HepG2 (cell line): ENCODE data around the gene PCBP2. TPM values are rescaled to one million over a fixed set of nuclear protein-coding genes. Genes with fewer than 3 reads are reported as not detected.

ENCODE experiments used
- ATAC-seq: fragments of 200-7000 bp; cut with Tn5 transposase; 3 replicates; pipeline ENCODE4 v1.9.1; 2020; ENCODE audit warnings: mild to moderate bottlenecking, moderate library complexity
- BruUV-seq: library from RNA; stranded (reverse); fragments of 400-500 nt; replicated peaks from 2 replicates; lab custom pipeline; 2021; lab: Mats Ljungman, UMichigan
- CTCF ChIA-PET: fragments of 300-600 bp; formaldehyde crosslinking; extraction: SDS; loops from one replicate; lab custom pipeline; 2021; ENCODE audit warnings: low total read pairs, inconsistent platforms, low intra/inter-chr PET ratio; lab: Yijun Ruan, JAX
- POLR2A ChIA-PET: fragments of 350-600 bp; sonication (Branson Sonifier 250); formaldehyde crosslinking; loops from one replicate; lab custom pipeline; 2020; ENCODE audit warnings: antibody characterized with exemption, inconsistent platforms; lab: Yijun Ruan, JAX
- DNase-seq: peaks from one replicate; pipeline ENCODE4 v3.0.0-alpha.2; 2015; ENCODE audit warnings: low spot score
- FAIRE-seq: peaks from 3 replicates; lab custom pipeline; 2011; peaks lifted over from hg19 to GRCh38; lab: Jason Lieb, UNC
- H2AFZ ChIP-seq: one replicate; pipeline ENCODE4 v1.6.1; 2011; ENCODE audit warnings: low read length, inconsistent platforms
- H3K27ac ChIP-seq: fragments of 300-600 bp; 3 replicates; pipeline ENCODE4 v1.8.0; 2011; ENCODE audit warnings: mixed run types, mild to moderate bottlenecking, mixed read lengths, low read length, inconsistent platforms; ENCODE audit not compliant: insufficient read depth; ENCODE audit errors: extremely low read length
- H3K27me3 ChIP-seq, 2 experiments: fragments of 200-600 bp in 1 of 2; 2 replicates in 1 of 2; 3 replicates in 1 of 2; pipeline versions ENCODE4 v1.6.0 to v1.8.0; 2011; ENCODE audit warnings: low read length in 2 of 2, mild to moderate bottlenecking in 2 of 2, moderate library complexity in 2 of 2, inconsistent platforms in 1 of 2; ENCODE audit not compliant: insufficient read depth in 2 of 2, control insufficient read depth in 1 of 2
- H3K36me3 ChIP-seq, 2 experiments: fragments of 200-600 bp in 1 of 2; replicated peaks in 1 of 2; 2 replicates in 1 of 2; 3 replicates in 1 of 2; pipeline versions ENCODE4 v1.5.1 to v1.8.0; 2011; ENCODE audit warnings: low read length in 2 of 2, inconsistent platforms in 1 of 2; ENCODE audit not compliant: insufficient read depth in 2 of 2, control insufficient read depth in 1 of 2
- H3K4me1 ChIP-seq: 2 replicates; pipeline ENCODE4 v1.5.1; 2012; ENCODE audit warnings: low read length, inconsistent platforms; ENCODE audit not compliant: insufficient read depth
- H3K4me2 ChIP-seq: 2 replicates; pipeline ENCODE4 v1.6.0; 2011; ENCODE audit warnings: low read depth, low read length, inconsistent platforms
- H3K4me3 ChIP-seq, 3 experiments: fragments of 200-600 bp in 1 of 3; sonication (generic), shearing (Covaris generic) in 1 of 3; replicated peaks in 1 of 3; 2 replicates each; pipeline ENCODE4 v1.5.1; 2011 to 2016; ENCODE audit warnings: low read length in 3 of 3, inconsistent platforms in 2 of 3, low read depth in 2 of 3, mild to moderate bottlenecking in 2 of 3, control low read depth in 1 of 3, mixed read lengths in 1 of 3; ENCODE audit not compliant: insufficient read depth in 1 of 3
- H3K79me2 ChIP-seq: one replicate; pipeline ENCODE4 v1.6.1; 2011; ENCODE audit warnings: low read length, inconsistent platforms; ENCODE audit not compliant: insufficient read depth
- H3K9ac ChIP-seq: 2 replicates; pipeline ENCODE4 v1.6.0; 2011; ENCODE audit warnings: mild to moderate bottlenecking, low read depth, low read length, inconsistent platforms; ENCODE audit not compliant: insufficient read depth
- H3K9me3 ChIP-seq: 2 replicates; pipeline ENCODE4 v1.5.1; 2012; ENCODE audit warnings: mild to moderate bottlenecking, low read length
- H4K20me1 ChIP-seq: 2 replicates; pipeline ENCODE4 v1.6.0; 2011; ENCODE audit warnings: inconsistent platforms, mild to moderate bottlenecking, low read length, moderate library complexity; ENCODE audit not compliant: insufficient read depth
- ARID2 ChIP-seq: sonication (generic); formaldehyde crosslinking; IDR thresholded peaks from 2 replicates; pipeline ENCODE4 v1.8.1; 2022; ENCODE audit warnings: mild to moderate bottlenecking, missing genetic modification reagents, borderline replicate concordance
- BRF2 ChIP-seq: sonication (generic); formaldehyde crosslinking; IDR thresholded peaks from 2 replicates; pipeline ENCODE4 v1.8.1; 2022; ENCODE audit warnings: mild to moderate bottlenecking, missing genetic modification reagents
- CENPT ChIP-seq: sonication (generic); formaldehyde crosslinking; IDR thresholded peaks from 2 replicates; pipeline ENCODE4 v1.8.0; 2022; ENCODE audit warnings: low read depth, mild to moderate bottlenecking, moderate library complexity, missing genetic modification reagents
- CSRNP1 ChIP-seq: sonication (generic); formaldehyde crosslinking; IDR thresholded peaks from 2 replicates; pipeline ENCODE4 v1.8.1; 2023; ENCODE audit warnings: mild to moderate bottlenecking, missing genetic modification reagents
- ETV6 ChIP-seq: sonication (generic); formaldehyde crosslinking; conservative IDR thresholded peaks from 2 replicates; pipeline ENCODE4 v1.4.0; 2020; ENCODE audit warnings: missing genetic modification reagents
- HNRNPL ChIP-seq: fragments of 200-400 bp; formaldehyde crosslinking; IDR thresholded peaks from 2 replicates; pipeline ENCODE4 v1.6.1; 2017; ENCODE audit warnings: mild to moderate bottlenecking, low read depth, low read length
- KDM5A ChIP-seq: fragments of 200-600 bp; sonication (generic); IDR thresholded peaks from 2 replicates; pipeline ENCODE4 v1.7.0; 2018; ENCODE audit warnings: antibody characterized with exemption, mild to moderate bottlenecking, low read length, borderline replicate concordance
- KDM5B ChIP-seq: sonication (generic); formaldehyde crosslinking; IDR thresholded peaks from 2 replicates; pipeline ENCODE4 v1.4.0; 2020; ENCODE audit warnings: missing genetic modification reagents, mild to moderate bottlenecking, borderline replicate concordance
- KLF12 ChIP-seq: sonication (generic); formaldehyde crosslinking; IDR thresholded peaks from 2 replicates; pipeline ENCODE4 v1.4.0; 2020; ENCODE audit warnings: missing genetic modification reagents, borderline replicate concordance
- MAF1 ChIP-seq: sonication (generic); formaldehyde crosslinking; IDR thresholded peaks from 2 replicates; pipeline ENCODE4 v1.5.0; 2020; ENCODE audit warnings: missing genetic modification reagents, borderline replicate concordance
- MBD4 ChIP-seq: IDR thresholded peaks from 2 replicates; pipeline ENCODE4 v1.6.1; 2012; ENCODE audit warnings: low read length, inconsistent platforms, borderline replicate concordance
- MXD4 ChIP-seq: IDR thresholded peaks from 2 replicates; pipeline ENCODE4 v1.6.1; 2016; ENCODE audit warnings: mild to moderate bottlenecking, missing biosample characterization, missing genetic modification reagents
- NFE2L2 ChIP-seq: fragments of 150-350 bp; IDR thresholded peaks from 2 replicates; pipeline ENCODE4 v1.6.1; 2014; ENCODE audit warnings: low read length
- RXRB ChIP-seq: IDR thresholded peaks from 2 replicates; pipeline ENCODE4 v1.6.1; 2016; ENCODE audit warnings: borderline replicate concordance, missing genetic modification reagents, missing compliant biosample characterization
- SALL2 ChIP-seq: sonication (generic); formaldehyde crosslinking; IDR thresholded peaks from 2 replicates; pipeline ENCODE4 v1.8.1; 2023; ENCODE audit warnings: mild to moderate bottlenecking, missing genetic modification reagents, inconsistent platforms
- TARDBP ChIP-seq: sonication (generic); formaldehyde crosslinking; IDR thresholded peaks from 2 replicates; pipeline ENCODE4 v1.8.0; 2022; ENCODE audit warnings: mild to moderate bottlenecking, missing genetic modification reagents
- ZNF124 ChIP-seq: sonication (generic); formaldehyde crosslinking; IDR thresholded peaks from 2 replicates; pipeline ENCODE4 v1.4.0; 2020; ENCODE audit warnings: missing genetic modification reagents
- ZNF253 ChIP-seq: sonication (generic); formaldehyde crosslinking; IDR thresholded peaks from 2 replicates; pipeline ENCODE4 v1.8.0; 2022; ENCODE audit warnings: mild to moderate bottlenecking, missing genetic modification reagents, borderline replicate concordance
- ZNF468 ChIP-seq: sonication (generic); formaldehyde crosslinking; IDR thresholded peaks from 2 replicates; pipeline ENCODE4 v1.8.0; 2022; ENCODE audit warnings: mild to moderate bottlenecking, moderate library complexity, missing genetic modification reagents
- ZNF614 ChIP-seq: IDR thresholded peaks from 2 replicates; pipeline ENCODE4 v1.6.1; 2018; ENCODE audit warnings: missing biosample characterization, missing genetic modification reagents, inconsistent platforms, borderline replicate concordance
- ZNF703 ChIP-seq: sonication (generic); formaldehyde crosslinking; IDR thresholded peaks from 2 replicates; pipeline ENCODE4 v1.5.1; 2020; ENCODE audit warnings: missing genetic modification reagents, mild to moderate bottlenecking, moderate library complexity, borderline replicate concordance
- ZNF737 ChIP-seq: sonication (generic); formaldehyde crosslinking; IDR thresholded peaks from 2 replicates; pipeline ENCODE4 v1.5.0; 2020; ENCODE audit warnings: missing genetic modification reagents, mild to moderate bottlenecking, borderline replicate concordance
- WGBS: methylation state at CpG from one replicate; pipeline ENCODE4 v1.1.6; 2017; ENCODE audit warnings: low lambda C conversion rate; 5-methylcytosine and 5-hydroxymethylcytosine counted together
- in situ Hi-C: cut with HindIII; loops from 2 replicates; pipeline ENCODE4 v1.10.0; 2017; ENCODE audit warnings: low pct_unique_long_range_greater_than_20kb; ENCODE audit not compliant: extremely low pct_ligation_motif_present
- intact Hi-C: fragments of 100-400 bp; cut with micrococcal nuclease; formaldehyde crosslinking; loops from one replicate; pipeline ENCODE4 v1.10.0; 2022; ENCODE audit not compliant: unreplicated experiment
- polyA plus RNA-seq, 8 experiments: library from polyadenylated mRNA; depleted of rRNA in 3 of 8; stranded (reverse) in 7 of 8; unstranded in 1 of 8; fragments of >200 nt; fragmentation: Illumina TruSeq in 4 of 8; extraction: Trizol in 4 of 8; gene quantifications; 2 replicates each; pipeline versions ENCODE4 v1.2.1 to v1.2.3, GENCODE V29; 2011 to 2016; ENCODE audit warnings: low read depth in 4 of 8, missing spikeins in 1 of 8, mixed read lengths in 1 of 8; ENCODE audit not compliant: insufficient read depth in 1 of 8
- total RNA-seq, 5 experiments: library from RNA; depleted of rRNA; stranded (reverse); fragments of >200 nt; fragmentation: Illumina TruSeq; extraction: Trizol; gene quantifications; 2 replicates each; pipeline ENCODE4 v1.2.3, GENCODE V29; 2016; ENCODE audit warnings: low read depth in 1 of 5

PCBP2 gene
- total and polyA plus RNA-seq, 2 of the 13 experiments (the other 11 are each of a cell fraction or from before 2014, with no cell fraction given), result 154 to 345 TPM

- H3K4me3 ChIP-seq, result peak overlapping the region; percentile 61 to 78 (median 76)
- TF ChIP-seq ZNF468 (CRISPR knock-in tag) (0 out of 2 replicates have a peak, but pooled peaks have one; percentile 61), KDM5B (CRISPR knock-in tag) (no peak), KDM5A (peak; percentile 30; the same call in 1 of the 2 replicates), CSRNP1 (CRISPR knock-in tag) (peak; percentile 58; the same call in 1 of the 2 replicates), ZNF253 (peak; percentile 45; the same call in 1 of the 2 replicates), ZNF703 (CRISPR knock-in tag) (no peak), ZNF614 (0 out of 2 replicates have a peak, but pooled peaks have one; percentile 10), ETV6 (CRISPR knock-in tag) (no peak), BRF2 (CRISPR knock-in tag) (0 out of 2 replicates have a peak, but pooled peaks have one; percentile 20), HNRNPL (peak; percentile 1; the same call in 1 of the 2 replicates), SALL2 (no peak), ZNF124 (CRISPR knock-in tag) (0 out of 2 replicates have a peak, but pooled peaks have one; percentile 8), KLF12 (0 out of 2 replicates have a peak, but pooled peaks have one; percentile 2), ZNF737 (no peak), ARID2 (0 out of 2 replicates have a peak, but pooled peaks have one; percentile 71), MBD4 (no peak), NFE2L2 (no peak), CENPT (CRISPR knock-in tag) (0 out of 2 replicates have a peak, but pooled peaks have one; percentile 9), MXD4 (CRISPR knock-in tag) (no peak; the same call in 1 of the 2 replicates), MAF1 (CRISPR knock-in tag) (no peak), RXRB (0 out of 2 replicates have a peak, but pooled peaks have one; percentile 5), TARDBP (CRISPR knock-in tag) (peak; percentile 13; the same call in 1 of the 2 replicates)
Measured at GRCh38 chr12:53501615-53502181, 49.8 kb downstream of the PCBP2 start.

More at GRCh38 chr12:53501615-53502181, 49.8 kb downstream of the PCBP2 start:
- WGBS, result 66% methylated on average over 8 of the region's 10 CpGs
- Histone ChIP-seq H3K36me3 (peaks cover 10 to 19% of the 10 kb centered on the region in 2 experiments; a peak in 4 of 5 replicates), H3K27me3 (no peaks in the 10 kb centered on the region; a peak in 1 of 5 replicates), H3K9ac (peak overlapping the region; percentile 89), H3K27ac (peak overlapping the region; percentile 88), H3K4me2 (peak overlapping the region; percentile 96), H2AFZ (no peak overlapping the region), H3K4me1 (peaks cover 41% of the 10 kb centered on the region), H3K9me3 (no peaks in the 10 kb centered on the region), H4K20me1 (no peaks in the 10 kb centered on the region), H3K79me2 (peaks cover 16% of the 10 kb centered on the region)
- ChIA-PET POLR2A (interaction anchor here (0.9 to 3.4 kb wide), 39 partner anchors 8 to 778 kb away, joined by 3 to 58 read pairs (median 7); partner anchors contain the start of genes AAAS, ATF7, ATP5MC2 and CSAD), CTCF (no interaction called here)
- intact Hi-C loops (loop anchor here (2.0 kb wide), 2 partner anchors 153 to 181 kb away; partner anchors contain the start of gene AAAS), in situ Hi-C loops (loop anchor here (5.0 kb wide), 1 partner anchor 174 kb away; no protein-coding TSS in a partner anchor)
- DNase-seq (no peak), FAIRE-seq (no peak), ATAC-seq (no peak)
- TSS peak; percentile 73 for BruUV-seq
